Smooth muscle cell (in vitro differentiated cells): Measurements from ENCODE around the gene DOCK10. TPM values are rescaled to one million over a fixed set of nuclear protein-coding genes. Genes with fewer than 3 reads are reported as not detected.

ENCODE experiments used
- DNase-seq: peaks from one replicate; lab custom pipeline; 2025; ENCODE audit not compliant: unreplicated experiment; lab: John Stamatoyannopoulos, UW
- H2AFZ ChIP-seq: fragments of 200-600 bp; sonication (generic); 2 replicates; pipeline ENCODE4 v1.6.0; 2016; ENCODE audit warnings: antibody characterized with exemption, low read depth, mild to moderate bottlenecking
- H3F3A ChIP-seq: fragments of 200-600 bp; sonication (generic); 2 replicates; pipeline ENCODE4 v1.6.0; 2017; ENCODE audit warnings: antibody characterized with exemption, low read depth
- H3K27ac ChIP-seq: fragments of 200-600 bp; sonication (generic); 2 replicates; pipeline ENCODE4 v1.5.1; 2016; ENCODE audit warnings: low read depth, mild to moderate bottlenecking
- H3K27me3 ChIP-seq: fragments of 200-600 bp; sonication (generic); 2 replicates; pipeline ENCODE4 v1.6.1; 2016; ENCODE audit warnings: low read depth, mild to moderate bottlenecking
- H3K36me3 ChIP-seq: fragments of 200-600 bp; sonication (generic); 2 replicates; pipeline ENCODE4 v1.5.1; 2016; ENCODE audit warnings: low read depth
- H3K4me1 ChIP-seq: fragments of 200-600 bp; sonication (generic); 2 replicates; pipeline ENCODE4 v1.5.1; 2016; ENCODE audit warnings: low read depth
- H3K4me2 ChIP-seq: fragments of 200-600 bp; sonication (generic); 2 replicates; pipeline ENCODE4 v1.6.0; 2016; ENCODE audit warnings: mild to moderate bottlenecking
- H3K4me3 ChIP-seq: fragments of 200-600 bp; sonication (generic); 2 replicates; pipeline ENCODE4 v1.5.1; 2016; ENCODE audit warnings: mild to moderate bottlenecking
- H3K79me2 ChIP-seq: fragments of 200-600 bp; sonication (generic); 2 replicates; pipeline ENCODE4 v1.6.0; 2016; ENCODE audit warnings: low read depth, mild to moderate bottlenecking
- H3K9ac ChIP-seq: fragments of 200-600 bp; sonication (generic); 2 replicates; pipeline ENCODE4 v1.6.0; 2016; ENCODE audit warnings: low read depth
- H3K9me3 ChIP-seq: fragments of 200-600 bp; sonication (generic); replicated peaks from 2 replicates; pipeline ENCODE4 v1.5.1; 2016; ENCODE audit warnings: low read depth
- H4K20me1 ChIP-seq: fragments of 200-600 bp; sonication (generic); 2 replicates; pipeline ENCODE4 v1.6.0; 2016; ENCODE audit warnings: low read depth
- WGBS: methylation state at CpG from one replicate; pipeline ENCODE4 v1.1.7; 2016; ENCODE audit warnings: low lambda C conversion rate; 5-methylcytosine and 5-hydroxymethylcytosine counted together
- polyA plus RNA-seq: library from polyadenylated mRNA; unstranded; fragments of >200 nt; fragmentation: Nextera tagmentation; extraction: Ambion mirVana; gene quantifications from 2 replicates; pipeline ENCODE4 v1.2.1, GENCODE V29; 2016
- total RNA-seq: library from RNA; depleted of rRNA; stranded (reverse); fragments of >200 nt; gene quantifications from 2 replicates; pipeline ENCODE4 v1.2.3, GENCODE V29; 2014
- TF ChIP-seq, protein P1 (sequence below): fragments of 200-600 bp; sonication (generic); IDR thresholded peaks from 2 replicates; pipeline ENCODE4 v1.5.1; 2017; ENCODE audit warnings: borderline replicate concordance, mild to moderate bottlenecking, antibody characterized with exemption; ENCODE audit not compliant: insufficient read depth, poor library complexity, severe bottlenecking

Gene DOCK10
- total and polyA plus RNA-seq, 2 experiments from 2014 or later = 0.04 TPM; not detected in 1

DNA sequence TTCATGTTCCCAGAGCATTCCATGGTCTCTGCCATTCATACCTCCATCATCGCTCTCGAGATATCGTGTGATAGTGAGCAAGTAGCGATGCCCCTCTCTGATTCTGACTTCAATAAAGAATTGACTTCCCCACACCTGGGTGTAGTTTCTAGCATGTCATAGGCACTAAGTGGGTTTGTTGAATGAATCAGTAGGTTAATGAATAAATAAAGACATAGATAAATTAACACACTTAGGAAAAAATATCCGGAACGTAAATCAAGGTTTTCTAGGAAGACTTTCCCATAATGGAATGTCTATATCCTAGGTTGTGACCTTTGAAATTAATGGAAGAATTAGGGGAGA lies 159.1 kb downstream of the DOCK10 start:
- TF ChIP-seq, protein P1, sequence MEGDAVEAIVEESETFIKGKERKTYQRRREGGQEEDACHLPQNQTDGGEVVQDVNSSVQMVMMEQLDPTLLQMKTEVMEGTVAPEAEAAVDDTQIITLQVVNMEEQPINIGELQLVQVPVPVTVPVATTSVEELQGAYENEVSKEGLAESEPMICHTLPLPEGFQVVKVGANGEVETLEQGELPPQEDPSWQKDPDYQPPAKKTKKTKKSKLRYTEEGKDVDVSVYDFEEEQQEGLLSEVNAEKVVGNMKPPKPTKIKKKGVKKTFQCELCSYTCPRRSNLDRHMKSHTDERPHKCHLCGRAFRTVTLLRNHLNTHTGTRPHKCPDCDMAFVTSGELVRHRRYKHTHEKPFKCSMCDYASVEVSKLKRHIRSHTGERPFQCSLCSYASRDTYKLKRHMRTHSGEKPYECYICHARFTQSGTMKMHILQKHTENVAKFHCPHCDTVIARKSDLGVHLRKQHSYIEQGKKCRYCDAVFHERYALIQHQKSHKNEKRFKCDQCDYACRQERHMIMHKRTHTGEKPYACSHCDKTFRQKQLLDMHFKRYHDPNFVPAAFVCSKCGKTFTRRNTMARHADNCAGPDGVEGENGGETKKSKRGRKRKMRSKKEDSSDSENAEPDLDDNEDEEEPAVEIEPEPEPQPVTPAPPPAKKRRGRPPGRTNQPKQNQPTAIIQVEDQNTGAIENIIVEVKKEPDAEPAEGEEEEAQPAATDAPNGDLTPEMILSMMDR = no peak
- Histone ChIP-seq H3K27ac (no peak overlapping the region), H3K9me3 (no peaks in the 10 kb centered on the region), H3K36me3 (no peaks in the 10 kb centered on the region), H3K9ac (no peak overlapping the region), H3K27me3 (no peaks in the 10 kb centered on the region), H3K79me2 (no peaks in the 10 kb centered on the region), H3F3A (no peaks in the 10 kb centered on the region), H4K20me1 (no peaks in the 10 kb centered on the region), H3K4me1 (peaks cover 6% of the 10 kb centered on the region), H2AFZ (no peak overlapping the region), H3K4me2 (no peak overlapping the region), H3K4me3 (no peak overlapping the region)
- whole genome bisulfite sequencing = 98% methylated on average over 6 of the region's 6 CpGs
- no peak for DNase-seq

DNA sequence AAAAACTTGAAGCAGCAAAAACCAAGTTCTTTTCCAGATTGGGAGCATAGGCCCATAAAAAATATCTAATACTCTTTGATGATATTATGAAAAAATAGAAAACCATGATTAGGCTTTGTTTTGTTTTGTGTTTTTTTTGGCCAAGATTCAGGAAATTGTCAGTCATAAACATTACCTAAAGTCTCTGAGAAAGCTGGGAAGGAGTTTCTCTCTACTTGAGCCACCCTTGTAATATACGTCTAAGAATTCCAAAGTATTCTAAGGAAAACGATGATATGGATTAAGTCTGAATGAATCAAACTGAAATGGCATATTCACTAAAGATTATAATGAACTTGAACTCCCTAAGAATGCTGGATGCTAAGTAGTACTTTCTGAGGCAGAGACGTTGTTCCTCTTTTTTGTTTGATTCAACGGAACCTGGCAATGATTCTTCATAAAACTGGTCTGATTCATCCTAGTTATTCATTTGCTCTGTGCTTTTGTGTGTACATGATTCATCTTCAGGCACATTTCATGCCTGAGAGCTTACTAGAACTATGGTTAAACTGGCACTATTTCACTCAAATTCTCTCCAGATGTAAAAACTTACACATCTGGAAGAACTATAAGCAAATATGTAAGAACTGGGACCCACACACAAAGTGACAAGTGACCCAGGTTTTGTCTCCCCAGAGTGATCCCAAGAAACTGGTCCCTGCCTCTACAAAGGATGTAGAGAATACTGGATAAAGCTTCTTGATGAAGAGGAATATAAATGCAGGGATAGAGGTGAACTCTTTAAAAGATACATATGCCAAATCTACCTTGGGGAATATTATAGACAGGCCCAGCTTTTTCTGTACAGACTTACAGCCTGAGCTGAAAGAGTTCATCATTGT lies 159.7 kb downstream of the DOCK10 start:
- Histone ChIP-seq H2AFZ (no peak overlapping the region), H3F3A (no peaks in the 10 kb centered on the region), H3K79me2 (no peaks in the 10 kb centered on the region), H3K4me2 (no peak overlapping the region), H3K4me3 (no peak overlapping the region), H3K27ac (no peak overlapping the region), H3K27me3 (no peaks in the 10 kb centered on the region), H3K36me3 (no peaks in the 10 kb centered on the region), H3K9me3 (no peaks in the 10 kb centered on the region), H3K4me1 (peaks cover 6% of the 10 kb centered on the region), H3K9ac (no peak overlapping the region), H4K20me1 (no peaks in the 10 kb centered on the region)
- WGBS = 65% methylated on average over 4 of the region's 4 CpGs
- DNase-seq = no peak
- TF ChIP-seq, protein P1 = no peak

DNA sequence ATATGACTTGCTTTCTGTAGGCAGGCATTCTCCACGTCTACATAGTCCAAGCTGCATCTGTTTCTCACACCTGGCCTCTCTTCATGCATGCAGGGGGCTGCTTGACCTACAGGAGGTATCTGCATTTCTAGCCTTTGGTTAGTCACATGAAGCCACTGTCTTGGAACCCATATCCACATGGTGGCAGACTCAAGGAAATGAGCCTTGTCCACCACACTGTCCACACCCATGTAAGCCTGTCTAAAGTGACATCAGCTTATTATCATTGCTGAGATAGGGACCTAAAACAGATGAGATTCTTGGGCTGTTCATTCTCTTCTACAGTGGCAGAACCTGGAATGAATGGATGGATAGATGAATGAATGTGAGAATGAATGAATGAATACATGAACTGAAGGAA lies 160.4 kb downstream of the DOCK10 start:
- Histone ChIP-seq H3K79me2 (no peaks in the 10 kb centered on the region), H3K4me2 (no peak overlapping the region), H3K4me1 (peaks cover 6% of the 10 kb centered on the region), H2AFZ (no peak overlapping the region), H3K27ac (no peak overlapping the region), H3K9me3 (no peaks in the 10 kb centered on the region), H3K4me3 (no peak overlapping the region), H3K36me3 (no peaks in the 10 kb centered on the region), H3F3A (no peaks in the 10 kb centered on the region), H3K9ac (no peak overlapping the region), H3K27me3 (no peaks in the 10 kb centered on the region), H4K20me1 (no peaks in the 10 kb centered on the region)
- no peak for DNase-seq
- WGBS = 84% methylated on average over 1 of the region's 1 CpG
- TF ChIP-seq, protein P1 = no peak

DNA sequence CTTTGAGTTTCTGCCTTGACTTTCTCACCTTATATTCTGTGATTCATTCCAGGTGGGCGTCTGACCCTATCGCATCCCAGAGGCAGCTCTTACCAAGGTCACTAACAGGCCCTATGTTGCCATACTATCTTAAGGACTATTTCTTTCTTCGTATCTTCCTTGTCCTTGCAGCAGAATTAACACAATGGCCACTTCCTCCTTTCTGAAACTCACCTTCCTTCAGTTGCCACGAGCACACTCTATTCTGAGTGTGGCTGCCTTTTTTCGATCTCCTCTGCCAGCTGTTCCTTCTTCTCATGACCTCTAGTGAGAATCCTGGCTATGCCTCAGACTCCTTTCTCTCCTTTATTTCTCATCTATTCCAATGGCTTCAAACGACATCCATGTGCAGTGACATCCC lies 165.7 kb downstream of the DOCK10 start:
- Histone ChIP-seq H3K9ac (no peak overlapping the region), H3K79me2 (no peaks in the 10 kb centered on the region), H3K27ac (no peak overlapping the region), H3F3A (no peaks in the 10 kb centered on the region), H3K4me1 (no peaks in the 10 kb centered on the region), H2AFZ (no peak overlapping the region), H3K36me3 (no peaks in the 10 kb centered on the region), H3K9me3 (no peaks in the 10 kb centered on the region), H3K27me3 (no peaks in the 10 kb centered on the region), H3K4me2 (no peak overlapping the region), H3K4me3 (no peak overlapping the region), H4K20me1 (no peaks in the 10 kb centered on the region)
- no peak for DNase-seq
- TF ChIP-seq, protein P1 = no peak
- WGBS = 92% methylated on average over 6 of the region's 6 CpGs
